SH-SY5Y (cell line): ENCODE measurements around the gene SECISBP2L.

Experiments
- GATA2 ChIP-seq: IDR thresholded peaks from 2 replicates; pipeline ENCODE4 v1.6.1; 2011; ENCODE audit warnings: mild to moderate bottlenecking, low read depth, low read length
- GATA3 ChIP-seq: IDR thresholded peaks from 2 replicates; pipeline ENCODE4 v1.6.1; 2011; ENCODE audit warnings: low read depth, mild to moderate bottlenecking, low read length, moderate library complexity

GRCh38 chr15:48976444-48977088 lies 69.7 kb downstream of the SECISBP2L start:
- no peak for TF ChIP-seq GATA2
- no peak for TF ChIP-seq GATA3
